Measurements from ENCODE around the gene SPRN.
"Not testable (repeated sequence)": the region's sequence is repeated elsewhere in the genome, so short reads cannot be mapped to it uniquely, and the experiment has no call there.

SPRN gene

DNA sequence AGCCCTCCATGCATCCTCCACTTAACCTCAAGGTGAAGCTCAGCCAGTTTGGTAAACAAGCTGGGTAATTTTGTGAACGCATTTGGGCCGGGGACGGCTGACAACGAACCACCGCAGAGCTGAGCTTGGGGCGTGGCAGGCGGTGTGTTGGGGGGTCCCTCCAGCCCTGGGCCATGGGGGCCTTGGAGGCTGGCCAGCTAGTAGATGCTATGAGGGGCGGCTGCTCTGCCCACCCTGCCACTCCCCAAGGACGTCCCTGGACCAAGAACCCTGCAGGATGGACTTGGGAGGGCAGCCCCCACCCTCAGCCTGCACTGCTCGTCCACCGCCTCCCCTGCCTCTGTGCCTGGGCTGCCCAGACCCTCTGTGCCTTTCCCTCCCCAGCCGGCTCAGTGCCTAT, 17.4 kb upstream of the SPRN start:
- no peak for DNase-seq (ENCODE audit: low read depth, low spot score)
- TF ChIP-seq ZNF274 (IDR thresholded peaks at IDR 0.05; ENCODE audit: low read depth, low read length) (no peak), SUZ12 (IDR thresholded peaks at IDR 0.05; ENCODE audit: extremely low read depth, insufficient read depth, insufficient read length) (no peak), YY1 (IDR thresholded peaks at IDR 0.05; ENCODE audit: insufficient read depth, insufficient read length) (no peak)
- Histone ChIP-seq H3K9ac (ENCODE audit: insufficient read length, low read depth) (no peak overlapping the region), H3K9me3 (ENCODE audit: insufficient read depth, low read length) (peaks cover 10% of the 10 kb centered on the region; the same call in 1 of the 2 replicates), H3K4me1 (ENCODE audit: insufficient read depth, insufficient read length) (peaks cover 4% of the 10 kb centered on the region), H3K27me3 (ENCODE audit: insufficient read depth, insufficient read length) (no peaks in the 10 kb centered on the region), H3K36me3 (ENCODE audit: insufficient read depth, insufficient read length, low read length) (no peaks in the 10 kb centered on the region), H3K4me3 (ENCODE audit: insufficient read length, low read depth) (no peak overlapping the region)

DNA sequence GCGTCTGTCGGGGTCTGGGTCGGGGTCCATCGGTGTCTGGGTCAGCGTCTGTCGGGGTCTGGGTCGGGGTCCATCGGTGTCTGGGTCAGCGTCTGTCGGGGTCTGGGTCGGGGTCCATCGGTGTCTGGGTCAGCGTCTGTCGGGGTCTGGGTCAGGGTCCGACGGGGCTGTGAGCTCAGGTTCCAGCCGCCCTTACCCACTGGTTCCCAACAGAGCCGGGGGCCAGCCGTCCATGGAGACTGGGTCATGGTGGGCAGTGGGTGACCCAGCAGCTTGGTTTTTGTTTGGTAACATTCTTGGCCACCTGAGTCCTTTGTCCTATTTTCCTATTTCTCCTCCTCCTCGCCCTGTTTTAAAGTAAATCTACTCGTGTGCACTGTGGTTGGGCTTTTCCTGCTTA, 16.9 kb upstream of the SPRN start:
- H3K9ac ChIP-seq (ENCODE audit: insufficient read length, low read depth); H3K27me3 ChIP-seq (ENCODE audit: insufficient read depth, insufficient read length); H3K4me3 ChIP-seq (ENCODE audit: insufficient read length, low read depth); DNase-seq (ENCODE audit: low read depth, low spot score); H3K9me3 ChIP-seq (ENCODE audit: insufficient read depth, low read length); H3K36me3 ChIP-seq (ENCODE audit: insufficient read depth, insufficient read length, low read length); H3K4me1 ChIP-seq (ENCODE audit: insufficient read depth, insufficient read length): not testable (repeated sequence)

DNA sequence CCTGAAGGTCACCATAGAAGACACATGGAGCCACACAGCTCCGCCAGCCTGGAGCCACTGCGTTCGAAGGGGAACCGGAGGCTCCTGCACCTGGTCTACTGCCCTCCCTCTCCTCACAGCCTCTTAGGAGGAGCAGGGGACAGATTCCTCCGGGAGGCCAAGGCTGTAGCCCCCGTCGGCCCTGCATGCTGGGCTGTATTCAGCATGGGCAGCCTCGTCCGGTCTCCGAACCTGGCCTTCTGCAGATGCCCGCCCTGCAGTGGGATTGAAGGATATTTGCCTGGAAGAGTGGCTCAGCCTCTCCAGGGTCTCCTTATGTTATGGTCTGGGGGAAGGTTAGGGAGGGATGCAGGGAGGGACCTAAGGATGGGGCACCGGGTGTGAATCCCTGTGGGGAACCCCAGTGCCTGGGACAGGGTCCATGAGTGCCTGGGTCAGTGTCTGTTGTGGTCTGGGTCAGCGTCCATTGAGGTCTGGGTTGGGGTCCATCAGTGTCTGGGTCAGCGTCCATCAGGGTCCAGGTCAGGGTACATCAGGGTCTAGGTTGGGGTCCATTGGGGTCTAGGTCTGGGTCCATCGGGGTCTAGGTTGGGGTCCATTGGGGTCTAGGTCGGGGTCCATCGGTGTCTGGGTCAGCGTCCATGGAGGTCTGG, 16.3 kb upstream of the SPRN start:
- H3K4me3 ChIP-seq (ENCODE audit: insufficient read length, low read depth), result no peak overlapping the region
- no peak for DNase-seq (ENCODE audit: low read depth, low spot score)

DNA sequence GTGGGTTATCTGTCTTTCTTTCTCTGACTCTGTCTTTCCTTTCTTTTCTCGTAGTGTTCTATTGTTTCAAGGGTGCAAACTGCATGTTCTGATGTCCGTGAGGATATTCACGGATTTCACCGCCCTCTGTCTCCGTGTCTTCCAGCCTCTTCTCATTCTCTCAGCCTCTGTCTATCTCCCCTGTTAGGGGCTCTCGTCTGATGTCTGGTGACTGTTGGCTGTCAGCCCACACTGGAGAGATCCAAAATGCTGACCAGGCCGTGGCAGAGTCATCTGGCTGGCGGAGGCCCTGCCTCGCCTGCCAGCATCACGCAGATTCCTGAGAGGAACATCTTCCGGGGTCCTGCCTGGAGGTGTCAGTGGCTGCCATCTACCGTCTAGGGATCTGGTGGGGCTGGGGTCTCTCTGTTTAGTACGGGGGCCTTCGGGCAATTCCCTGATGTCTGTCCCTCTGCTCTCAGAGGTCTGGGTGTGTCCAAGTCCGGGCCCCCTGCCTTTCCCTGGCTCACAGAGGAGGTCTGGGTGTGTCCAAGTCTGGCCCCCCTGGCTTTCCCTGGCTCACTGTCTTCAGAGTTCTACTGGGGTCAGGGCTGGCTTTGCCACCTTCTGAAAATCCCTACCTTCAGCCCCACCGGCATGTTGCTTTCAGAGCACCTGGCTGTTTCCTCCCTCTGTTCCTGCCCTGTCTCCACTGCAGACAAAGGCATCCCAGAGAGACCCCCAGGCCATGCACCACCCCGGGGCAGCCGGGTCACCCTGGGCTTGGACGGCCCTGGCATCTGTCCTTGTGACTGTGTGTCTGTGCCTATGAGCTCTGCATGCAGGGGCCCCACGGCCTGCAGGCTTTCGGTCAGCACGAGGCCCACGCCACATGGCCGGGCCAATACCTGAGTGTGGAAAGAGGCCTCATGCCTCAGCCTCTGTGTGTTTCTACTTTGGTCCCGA, 15.4 kb upstream of the SPRN start:
- TF ChIP-seq SUZ12 (IDR thresholded peaks at IDR 0.05; ENCODE audit: extremely low read depth, insufficient read depth, insufficient read length) (no peak), ZNF274 (IDR thresholded peaks at IDR 0.05; ENCODE audit: low read depth, low read length) (no peak), YY1 (IDR thresholded peaks at IDR 0.05; ENCODE audit: insufficient read depth, insufficient read length) (no peak)
- Histone ChIP-seq H3K9ac (ENCODE audit: insufficient read length, low read depth) (no peak overlapping the region), H3K27me3 (ENCODE audit: insufficient read depth, insufficient read length) (no peaks in the 10 kb centered on the region), H3K36me3 (ENCODE audit: insufficient read depth, insufficient read length, low read length) (no peaks in the 10 kb centered on the region), H3K4me1 (ENCODE audit: insufficient read depth, insufficient read length) (peaks cover 4% of the 10 kb centered on the region), H3K9me3 (ENCODE audit: insufficient read depth, low read length) (peaks cover 8% of the 10 kb centered on the region; the same call in 1 of the 2 replicates), H3K4me3 (ENCODE audit: insufficient read length, low read depth) (no peak overlapping the region)
- DNase-seq (ENCODE audit: low read depth, low spot score), result no peak

More for the DNA sequence above, 16.3 kb upstream of the SPRN start:
- Histone ChIP-seq H3K9ac (ENCODE audit: insufficient read length, low read depth) (no peak overlapping the region), H3K4me1 (ENCODE audit: insufficient read depth, insufficient read length) (peaks cover 4% of the 10 kb centered on the region), H3K27me3 (ENCODE audit: insufficient read depth, insufficient read length) (no peaks in the 10 kb centered on the region), H3K9me3 (ENCODE audit: insufficient read depth, low read length) (peaks cover 8% of the 10 kb centered on the region; the same call in 1 of the 2 replicates), H3K36me3 (ENCODE audit: insufficient read depth, insufficient read length, low read length) (no peaks in the 10 kb centered on the region)
- TF ChIP-seq YY1 (IDR thresholded peaks at IDR 0.05; ENCODE audit: insufficient read depth, insufficient read length) (no peak), SUZ12 (IDR thresholded peaks at IDR 0.05; ENCODE audit: extremely low read depth, insufficient read depth, insufficient read length) (no peak), ZNF274 (IDR thresholded peaks at IDR 0.05; ENCODE audit: low read depth, low read length) (no peak)

DNA sequence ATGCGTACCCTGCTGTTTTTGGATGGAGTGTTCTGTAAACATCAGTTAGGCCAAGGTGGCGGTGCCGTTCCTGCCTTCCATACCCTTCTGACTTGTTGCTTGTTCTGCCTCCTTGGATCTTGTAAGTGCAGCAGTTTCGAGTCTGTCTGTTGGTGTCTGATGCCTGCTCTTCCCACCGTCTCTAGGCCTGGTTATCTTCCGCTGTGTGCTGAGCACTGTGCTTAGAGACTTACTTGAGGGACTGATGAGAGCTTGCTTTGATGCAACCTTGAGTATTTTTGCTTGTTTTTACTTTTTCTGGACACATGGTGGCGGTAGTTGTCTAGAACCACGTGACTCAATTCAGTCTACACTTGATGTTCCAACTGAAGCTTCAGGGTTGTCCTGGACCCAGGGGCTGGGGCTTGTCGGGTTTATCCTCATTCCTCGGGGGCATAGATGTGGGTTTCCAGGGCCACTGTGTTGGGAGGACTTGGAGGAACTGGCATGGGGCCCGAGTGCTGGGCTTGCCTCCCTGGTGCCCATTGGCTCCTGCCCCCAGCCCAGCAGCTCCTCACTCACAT, 14.4 kb upstream of the SPRN start:
- no peak overlapping the region for H3K4me3 ChIP-seq (ENCODE audit: insufficient read length, low read depth)
- H3K9me3 ChIP-seq (ENCODE audit: insufficient read depth, low read length), result peaks cover 8% of the 10 kb centered on the region; the same call in 1 of the 2 replicates
- H3K9ac ChIP-seq (ENCODE audit: insufficient read length, low read depth), result no peak overlapping the region
- H3K27me3 ChIP-seq (ENCODE audit: insufficient read depth, insufficient read length), result no peaks in the 10 kb centered on the region
- H3K36me3 ChIP-seq (ENCODE audit: insufficient read depth, insufficient read length, low read length), result no peaks in the 10 kb centered on the region
- peaks cover 4% of the 10 kb centered on the region for H3K4me1 ChIP-seq (ENCODE audit: insufficient read depth, insufficient read length)
- no peak for DNase-seq (ENCODE audit: low read depth, low spot score)
- no peak for TF ChIP-seq SUZ12 (IDR thresholded peaks at IDR 0.05; ENCODE audit: extremely low read depth, insufficient read depth, insufficient read length)
- no peak for TF ChIP-seq ZNF274 (IDR thresholded peaks at IDR 0.05; ENCODE audit: low read depth, low read length)
- TF ChIP-seq YY1 (IDR thresholded peaks at IDR 0.05; ENCODE audit: insufficient read depth, insufficient read length), result no peak

DNA sequence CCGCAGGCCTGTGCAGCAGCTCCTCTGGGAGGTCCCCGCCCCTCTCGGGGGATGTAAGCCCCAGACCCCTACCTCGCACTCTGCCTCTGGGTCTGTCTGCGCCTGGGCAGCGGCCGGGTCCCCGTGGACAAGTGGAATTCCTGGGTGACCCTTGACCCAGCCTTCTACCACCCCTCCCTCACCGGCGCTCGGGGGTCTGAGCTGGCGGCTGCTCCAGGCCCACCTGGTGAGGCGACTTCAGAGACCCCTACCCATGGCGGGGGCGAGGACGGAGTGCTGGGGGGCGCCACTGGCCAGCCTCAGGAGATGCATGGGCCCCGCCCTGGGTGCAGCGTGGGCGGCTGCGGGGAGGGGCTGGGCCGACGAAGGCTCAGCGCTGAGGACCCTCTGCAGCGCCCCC, 8.4 kb upstream of the SPRN start:
- not testable (repeated sequence) for H3K4me1 ChIP-seq (ENCODE audit: insufficient read depth, insufficient read length); H3K9ac ChIP-seq (ENCODE audit: insufficient read length, low read depth); H3K27me3 ChIP-seq (ENCODE audit: insufficient read depth, insufficient read length); DNase-seq (ENCODE audit: low read depth, low spot score); H3K4me3 ChIP-seq (ENCODE audit: insufficient read length, low read depth); H3K36me3 ChIP-seq (ENCODE audit: insufficient read depth, insufficient read length, low read length)
- H3K9me3 ChIP-seq (ENCODE audit: insufficient read depth, low read length), result peaks cover 14% of the 10 kb centered on the region

DNA sequence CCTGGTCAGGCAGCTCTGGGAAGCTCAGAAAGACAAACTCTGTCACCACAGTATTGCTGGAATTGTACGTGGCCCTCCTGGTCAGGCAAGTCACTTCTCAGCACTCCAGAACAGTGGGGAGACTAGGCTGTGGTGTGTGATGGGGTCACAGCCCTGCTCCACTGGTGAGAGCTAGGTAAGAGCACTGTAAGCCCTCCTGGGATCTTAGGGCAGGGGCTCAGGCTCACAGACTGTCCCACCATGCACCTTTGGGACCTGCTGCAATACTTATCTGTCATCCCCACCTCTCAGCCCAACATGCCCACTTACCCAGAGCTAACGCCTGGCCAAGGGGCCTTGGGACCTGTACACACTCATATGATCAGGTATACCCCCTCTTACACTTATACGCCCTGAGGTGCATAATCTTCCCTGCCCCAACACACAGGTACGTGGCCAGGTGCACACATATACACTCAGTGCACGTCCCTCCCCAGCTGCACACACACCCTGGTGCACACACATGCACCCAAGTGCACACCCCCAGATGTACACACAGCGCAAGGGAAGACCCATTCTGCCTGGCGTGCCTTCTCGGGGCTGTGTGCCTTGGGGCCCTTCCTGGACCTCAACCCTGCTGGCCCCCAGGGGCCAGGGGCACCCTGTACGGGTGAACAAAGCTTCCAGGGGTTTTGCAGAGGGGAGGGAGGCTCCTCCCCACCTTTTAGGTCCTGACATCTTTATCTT, 7.6 kb upstream of the SPRN start:
- not testable (repeated sequence) for H3K36me3 ChIP-seq (ENCODE audit: insufficient read depth, insufficient read length, low read length); H3K27me3 ChIP-seq (ENCODE audit: insufficient read depth, insufficient read length); H3K4me3 ChIP-seq (ENCODE audit: insufficient read length, low read depth); H3K4me1 ChIP-seq (ENCODE audit: insufficient read depth, insufficient read length); DNase-seq (ENCODE audit: low read depth, low spot score); H3K9ac ChIP-seq (ENCODE audit: insufficient read length, low read depth)
- H3K9me3 ChIP-seq (ENCODE audit: insufficient read depth, low read length), result peaks cover 14% of the 10 kb centered on the region

DNA sequence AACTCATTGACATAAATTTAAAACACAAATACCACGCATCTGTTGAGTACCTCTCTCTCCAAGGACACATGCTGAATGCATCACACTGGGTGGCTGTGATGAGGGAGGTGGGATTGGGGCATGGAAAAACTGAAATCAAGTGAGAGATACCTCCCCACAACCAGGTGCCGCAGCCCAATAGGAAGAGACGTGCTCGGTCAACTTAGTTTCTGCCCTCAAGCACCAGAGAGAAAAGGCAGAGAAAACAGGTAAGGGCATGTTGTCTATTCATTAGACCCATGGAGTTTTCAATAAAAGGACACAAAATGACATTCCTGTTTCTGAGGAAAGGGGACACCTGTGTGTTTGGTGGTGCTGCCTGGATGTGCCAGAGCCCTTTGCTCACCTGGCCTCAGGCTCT, 5.1 kb upstream of the SPRN start:
- H3K9ac ChIP-seq (ENCODE audit: insufficient read length, low read depth); H3K27me3 ChIP-seq (ENCODE audit: insufficient read depth, insufficient read length); H3K36me3 ChIP-seq (ENCODE audit: insufficient read depth, insufficient read length, low read length); DNase-seq (ENCODE audit: low read depth, low spot score); H3K4me3 ChIP-seq (ENCODE audit: insufficient read length, low read depth); H3K4me1 ChIP-seq (ENCODE audit: insufficient read depth, insufficient read length): not testable (repeated sequence)
- peaks cover 14% of the 10 kb centered on the region for H3K9me3 ChIP-seq (ENCODE audit: insufficient read depth, low read length)

DNA sequence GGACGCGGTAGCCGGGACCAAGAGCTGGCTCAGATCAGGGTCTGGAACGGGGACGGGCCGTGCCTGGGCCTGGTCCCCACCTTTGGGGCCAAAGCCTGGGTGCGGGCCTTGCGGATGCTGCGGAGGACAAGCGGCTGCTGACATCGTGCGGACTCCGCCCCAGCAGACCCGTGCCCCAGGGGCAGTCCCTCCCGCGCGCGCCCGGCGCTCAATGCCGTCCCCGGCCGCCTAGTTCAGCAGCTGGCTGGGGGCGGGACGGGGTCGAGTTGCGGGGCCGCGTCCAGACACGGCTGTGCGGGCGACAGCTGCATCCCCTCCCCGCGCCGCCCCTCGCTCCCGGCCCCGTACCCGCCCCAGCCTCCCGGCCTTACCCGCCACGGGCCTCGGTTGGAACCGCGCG, 323 bp downstream of the SPRN start:
- peaks cover 12% of the 10 kb centered on the region for H3K9me3 ChIP-seq (ENCODE audit: insufficient read depth, low read length)
- not testable (repeated sequence) for H3K9ac ChIP-seq (ENCODE audit: insufficient read length, low read depth); H3K27me3 ChIP-seq (ENCODE audit: insufficient read depth, insufficient read length); H3K4me1 ChIP-seq (ENCODE audit: insufficient read depth, insufficient read length); H3K4me3 ChIP-seq (ENCODE audit: insufficient read length, low read depth); DNase-seq (ENCODE audit: low read depth, low spot score)
- H3K36me3 ChIP-seq (ENCODE audit: insufficient read depth, insufficient read length, low read length), result peaks cover 21% of the 10 kb centered on the region

Data from NT2/D1 (cell line).